Immature natural killer cell (primary cell): ENCODE data around the gene TMEM14A. TPM values are rescaled to one million over a fixed set of nuclear protein-coding genes. Genes with fewer than 3 reads are reported as not detected.
"Not testable (repeated sequence)": the region's sequence is repeated elsewhere in the genome, so short reads cannot be mapped to it uniquely, and the experiment has no call there.

ENCODE experiments used
- DNase-seq, 3 donors: peaks; one replicate each; pipeline ENCODE4 v3.0.0; 2022; ENCODE audit warnings: mixed read lengths in 1 of 3
- H3K27ac Mint-ChIP-seq, 6 donors: one replicate each; pipeline ENCODE4 v1.8.0; 2020; ENCODE audit warnings: mixed read lengths in 6 of 6, mild to moderate bottlenecking in 5 of 6, inconsistent platforms in 4 of 6, moderate library complexity in 3 of 6
- H3K27me3 Mint-ChIP-seq, 3 donors: one replicate each; pipeline ENCODE4 v1.8.0; 2020 to 2021; ENCODE audit warnings: low read depth in 3 of 3, mild to moderate bottlenecking in 3 of 3, mixed read lengths in 3 of 3, moderate library complexity in 3 of 3, inconsistent platforms in 1 of 3
- H3K36me3 Mint-ChIP-seq, 3 donors: one replicate each; pipeline ENCODE4 v1.8.0; 2020; ENCODE audit warnings: mixed read lengths in 3 of 3, inconsistent platforms in 2 of 3, mild to moderate bottlenecking in 2 of 3
- H3K4me1 Mint-ChIP-seq, 2 donors: one replicate each; pipeline ENCODE4 v1.8.0; 2020; ENCODE audit warnings: inconsistent platforms in 2 of 2, mild to moderate bottlenecking in 2 of 2, mixed read lengths in 2 of 2, moderate library complexity in 1 of 2
- H3K4me3 Mint-ChIP-seq, 5 donors: one replicate each; pipeline ENCODE4 v1.8.0; 2020; ENCODE audit warnings: mild to moderate bottlenecking in 5 of 5, mixed read lengths in 5 of 5, inconsistent platforms in 3 of 5, moderate library complexity in 3 of 5
- H3K9me3 Mint-ChIP-seq, 6 donors: one replicate each; pipeline ENCODE4 v1.8.0; 2020; ENCODE audit warnings: mild to moderate bottlenecking in 6 of 6, mixed read lengths in 6 of 6, inconsistent platforms in 4 of 6, moderate library complexity in 3 of 6
- polyA plus RNA-seq, 3 donors: library from polyadenylated mRNA; unstranded; fragments of 300-500 nt; fragmentation: Illumina TruSeq; gene quantifications; one replicate each; pipeline ENCODE4 v1.2.3, GENCODE V29; 2021

TMEM14A gene
- polyA plus RNA-seq, 3 donors from 2014 or later, result 15.7 to 23.5 (median 15.9) TPM

- no peaks in the 10 kb centered on the region for H3K36me3 Mint-ChIP-seq
- DNase-seq, result no peak
- no peak overlapping the region for H3K4me3 Mint-ChIP-seq
- no peaks in the 10 kb centered on the region for H3K9me3 Mint-ChIP-seq
- peaks cover 4 to 25% (median 14%) of the 10 kb centered on the region in 3 donors for H3K27me3 Mint-ChIP-seq
- no peak overlapping the region for H3K27ac Mint-ChIP-seq
- peaks cover 7 to 14% of the 10 kb centered on the region in 2 donors for H3K4me1 Mint-ChIP-seq
Measured at GRCh38 chr6:52644253-52644652, 26.7 kb upstream of the TMEM14A start.

- no peaks in the 10 kb centered on the region for H3K9me3 Mint-ChIP-seq
- DNase-seq, result no peak
- H3K36me3 Mint-ChIP-seq, result no peaks in the 10 kb centered on the region
- H3K27ac Mint-ChIP-seq, result no peak overlapping the region
- peaks cover 5 to 11% of the 10 kb centered on the region in 2 donors for H3K4me1 Mint-ChIP-seq
- no peak overlapping the region for H3K4me3 Mint-ChIP-seq
- H3K27me3 Mint-ChIP-seq, result peaks cover 0 to 13% (median 11%) of the 10 kb centered on the region in 3 donors
Measured at GRCh38 chr6:52645976-52646375, 24.9 kb upstream of the TMEM14A start.

DNA sequence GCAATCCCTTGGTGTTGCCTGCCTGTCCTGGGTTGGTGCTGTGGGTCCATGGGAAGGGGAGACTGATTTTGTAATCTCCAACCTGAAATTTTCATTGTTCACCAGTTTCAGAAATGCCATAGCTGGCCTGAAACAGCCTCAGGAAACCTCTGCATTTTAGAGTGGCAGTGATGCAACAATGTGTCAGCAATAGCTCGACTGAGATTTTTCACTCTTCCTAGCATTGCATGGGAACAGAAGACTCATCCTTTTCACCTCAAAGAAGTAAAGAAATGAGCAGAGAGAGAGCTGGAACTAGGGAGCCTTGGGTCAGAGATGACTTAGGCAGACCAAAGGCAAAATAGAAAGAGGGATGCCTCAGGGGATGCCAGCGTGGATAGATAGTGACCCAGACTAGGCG is 23.7 kb upstream of the TMEM14A start:
- DNase-seq, result no peak
- Mint-ChIP-seq H3K36me3 (no peaks in the 10 kb centered on the region), H3K4me1 (peaks cover 4 to 6% of the 10 kb centered on the region in 2 donors), H3K27ac (no peak overlapping the region), H3K4me3 (no peak overlapping the region), H3K9me3 (no peaks in the 10 kb centered on the region), H3K27me3 (peaks cover 0 to 10% (median 9%) of the 10 kb centered on the region in 3 donors)

- H3K4me3 Mint-ChIP-seq, result no peak overlapping the region
- H3K9me3 Mint-ChIP-seq, result no peaks in the 10 kb centered on the region
- no peaks in the 10 kb centered on the region for H3K36me3 Mint-ChIP-seq
- H3K4me1 Mint-ChIP-seq, result peaks cover 4 to 7% of the 10 kb centered on the region in 2 donors
- no peak overlapping the region for H3K27ac Mint-ChIP-seq
- peaks cover 0 to 9% (median 7%) of the 10 kb centered on the region in 3 donors for H3K27me3 Mint-ChIP-seq
- no peak for DNase-seq
Measured at GRCh38 chr6:52649536-52650160, 21.3 kb upstream of the TMEM14A start.

DNA sequence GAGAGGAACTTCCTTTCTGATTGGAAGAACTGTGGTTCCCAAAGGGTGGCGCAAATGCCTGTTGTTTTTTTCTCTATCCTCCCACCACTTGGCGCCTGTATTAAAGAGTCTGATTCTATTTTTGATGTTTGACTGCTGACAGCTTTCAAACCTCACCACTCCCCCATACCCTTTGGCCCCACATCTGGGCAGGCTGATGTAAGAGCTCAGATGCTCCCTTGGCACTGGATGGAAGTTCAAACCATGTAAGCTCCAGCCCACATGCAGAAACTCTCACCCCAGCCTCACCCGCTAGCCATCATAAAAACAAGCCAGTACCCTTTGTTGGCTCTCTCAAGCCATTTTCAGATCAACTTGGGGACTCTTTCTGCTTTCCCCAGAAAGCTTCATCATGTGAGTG is 20.0 kb upstream of the TMEM14A start:
- Mint-ChIP-seq H3K36me3 (no peaks in the 10 kb centered on the region), H3K4me1 (peaks cover 4 to 7% of the 10 kb centered on the region in 2 donors), H3K4me3 (no peak overlapping the region), H3K27ac (no peak overlapping the region), H3K9me3 (no peaks in the 10 kb centered on the region), H3K27me3 (peaks cover 0 to 9% (median 7%) of the 10 kb centered on the region in 3 donors)
- no peak for DNase-seq

DNA sequence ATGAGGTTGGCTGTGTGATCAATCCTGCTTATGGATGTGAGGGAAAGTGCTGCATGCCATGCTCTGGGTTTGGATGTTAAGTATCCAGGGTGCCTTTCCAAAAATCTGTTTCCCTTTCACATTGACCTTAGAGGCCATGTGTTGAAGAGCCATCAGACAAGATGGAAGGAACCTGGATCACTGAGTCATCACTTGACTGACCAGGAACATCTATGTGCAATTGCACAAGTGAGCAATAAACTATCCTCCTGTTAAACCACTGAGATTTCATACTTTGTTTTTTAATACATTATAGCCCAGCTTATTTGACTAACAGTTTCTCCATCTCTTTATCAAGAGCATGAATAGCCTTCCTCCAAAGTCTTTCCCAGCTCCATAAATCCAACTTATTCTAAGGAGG is 17.8 kb upstream of the TMEM14A start:
- no peak for DNase-seq
- no peak overlapping the region for H3K27ac Mint-ChIP-seq
- H3K4me1 Mint-ChIP-seq, result peaks cover 4 to 7% of the 10 kb centered on the region in 2 donors
- no peaks in the 10 kb centered on the region for H3K9me3 Mint-ChIP-seq
- no peak overlapping the region for H3K4me3 Mint-ChIP-seq
- peaks cover 0 to 6% (median 4%) of the 10 kb centered on the region in 3 donors for H3K27me3 Mint-ChIP-seq
- H3K36me3 Mint-ChIP-seq, result no peaks in the 10 kb centered on the region

- no peak for DNase-seq
- Mint-ChIP-seq H3K4me1 (peaks cover 4 to 7% of the 10 kb centered on the region in 2 donors), H3K9me3 (no peaks in the 10 kb centered on the region), H3K4me3 (no peak overlapping the region), H3K27me3 (peaks cover 0 to 4% (median 3%) of the 10 kb centered on the region in 3 donors), H3K36me3 (no peaks in the 10 kb centered on the region), H3K27ac (no peak overlapping the region)
Measured at GRCh38 chr6:52654007-52654406, 16.9 kb upstream of the TMEM14A start.

- Mint-ChIP-seq H3K27ac (no peak overlapping the region), H3K4me3 (no peak overlapping the region), H3K36me3 (no peaks in the 10 kb centered on the region), H3K4me1 (peaks cover 4 to 7% of the 10 kb centered on the region in 2 donors), H3K27me3 (peaks cover 0 to 4% (median 3%) of the 10 kb centered on the region in 3 donors), H3K9me3 (no peaks in the 10 kb centered on the region)
- no peak for DNase-seq
Measured at GRCh38 chr6:52654592-52654991, 16.3 kb upstream of the TMEM14A start.

DNA sequence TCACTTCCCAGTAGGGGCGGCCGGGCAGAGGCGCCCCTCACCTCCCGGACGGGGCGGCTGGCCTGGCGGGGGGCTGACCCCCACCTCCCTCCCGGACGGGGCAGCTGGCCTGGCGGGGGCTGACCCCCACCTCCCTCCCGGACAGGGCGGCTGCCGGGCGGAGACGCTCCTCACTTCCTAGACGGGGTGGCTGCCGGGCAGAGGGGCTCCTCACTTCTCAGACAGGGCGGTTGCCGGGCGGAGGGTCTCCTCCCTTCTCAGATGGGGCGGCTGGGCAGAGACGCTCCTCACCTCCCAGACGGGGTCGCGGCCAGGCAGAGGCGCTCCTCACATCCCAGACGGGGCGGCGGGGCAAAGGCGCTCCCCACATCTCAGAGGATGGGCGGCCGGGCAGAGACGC is 15.0 kb upstream of the TMEM14A start:
- H3K27me3 Mint-ChIP-seq, H3K4me3 Mint-ChIP-seq, DNase-seq, H3K36me3 Mint-ChIP-seq, H3K9me3 Mint-ChIP-seq, H3K27ac Mint-ChIP-seq, H3K4me1 Mint-ChIP-seq: not testable (repeated sequence)

DNA sequence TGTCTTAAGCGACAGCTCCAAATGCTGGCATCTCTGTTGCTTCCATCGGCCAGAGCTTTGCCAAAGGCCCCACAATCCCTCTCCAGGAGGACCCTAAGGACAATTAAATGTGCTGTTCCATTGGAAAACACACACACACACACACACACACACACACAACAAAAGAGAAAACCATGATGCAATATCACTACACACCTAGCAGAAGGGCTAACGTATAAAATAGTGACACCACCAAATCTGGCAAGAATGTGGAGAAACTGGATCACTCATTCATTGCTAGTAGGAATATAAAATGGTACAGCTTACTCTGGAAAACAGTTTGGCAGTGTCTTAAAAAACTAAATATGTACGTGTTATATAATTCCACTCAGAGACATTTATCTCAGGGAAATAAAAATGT is 13.0 kb upstream of the TMEM14A start:
- Mint-ChIP-seq H3K4me3 (no peak overlapping the region), H3K9me3 (no peaks in the 10 kb centered on the region), H3K4me1 (no peaks in the 10 kb centered on the region), H3K27me3 (peaks cover 0 to 3% (median 2%) of the 10 kb centered on the region in 3 donors), H3K27ac (peak overlapping the region in 1 of 6 donors; percentile 1), H3K36me3 (no peaks in the 10 kb centered on the region)
- DNase-seq, result no peak

GRCh38 chr6:52661551-52661950 is 9.4 kb upstream of the TMEM14A start:
- no peaks in the 10 kb centered on the region for H3K4me1 Mint-ChIP-seq

DNA sequence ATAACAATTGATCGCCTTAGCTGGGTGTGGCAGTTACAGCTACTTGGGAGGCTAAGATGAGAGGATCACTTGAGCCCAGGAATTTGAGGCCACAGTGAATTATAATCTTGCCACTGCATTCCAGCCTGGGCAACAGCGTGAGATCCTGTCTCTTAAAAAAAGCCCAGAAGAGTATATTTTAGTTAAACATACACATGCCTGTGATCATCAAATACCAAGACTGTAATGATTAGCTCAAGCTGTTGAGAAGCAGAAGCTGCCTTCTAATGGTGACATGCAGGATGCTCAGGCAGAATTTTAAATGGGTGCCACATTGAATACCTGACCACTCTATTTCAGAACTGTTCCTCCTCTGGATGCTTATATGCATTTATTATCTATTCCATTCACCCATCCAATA is 8.9 kb upstream of the TMEM14A start:
- H3K36me3 Mint-ChIP-seq, result no peaks in the 10 kb centered on the region
- H3K4me1 Mint-ChIP-seq, result no peaks in the 10 kb centered on the region
- no peak for DNase-seq
- H3K9me3 Mint-ChIP-seq, result no peaks in the 10 kb centered on the region
- H3K4me3 Mint-ChIP-seq, result no peak overlapping the region
- no peak overlapping the region for H3K27ac Mint-ChIP-seq
- peaks cover 0 to 5% (median 0%) of the 10 kb centered on the region in 3 donors for H3K27me3 Mint-ChIP-seq

More at GRCh38 chr6:52661551-52661950, 9.4 kb upstream of the TMEM14A start:
- no peak for DNase-seq
- Mint-ChIP-seq H3K27ac (no peak overlapping the region), H3K4me3 (no peak overlapping the region), H3K9me3 (no peaks in the 10 kb centered on the region), H3K36me3 (no peaks in the 10 kb centered on the region), H3K27me3 (peaks cover 0 to 4% (median 0%) of the 10 kb centered on the region in 3 donors)

DNA sequence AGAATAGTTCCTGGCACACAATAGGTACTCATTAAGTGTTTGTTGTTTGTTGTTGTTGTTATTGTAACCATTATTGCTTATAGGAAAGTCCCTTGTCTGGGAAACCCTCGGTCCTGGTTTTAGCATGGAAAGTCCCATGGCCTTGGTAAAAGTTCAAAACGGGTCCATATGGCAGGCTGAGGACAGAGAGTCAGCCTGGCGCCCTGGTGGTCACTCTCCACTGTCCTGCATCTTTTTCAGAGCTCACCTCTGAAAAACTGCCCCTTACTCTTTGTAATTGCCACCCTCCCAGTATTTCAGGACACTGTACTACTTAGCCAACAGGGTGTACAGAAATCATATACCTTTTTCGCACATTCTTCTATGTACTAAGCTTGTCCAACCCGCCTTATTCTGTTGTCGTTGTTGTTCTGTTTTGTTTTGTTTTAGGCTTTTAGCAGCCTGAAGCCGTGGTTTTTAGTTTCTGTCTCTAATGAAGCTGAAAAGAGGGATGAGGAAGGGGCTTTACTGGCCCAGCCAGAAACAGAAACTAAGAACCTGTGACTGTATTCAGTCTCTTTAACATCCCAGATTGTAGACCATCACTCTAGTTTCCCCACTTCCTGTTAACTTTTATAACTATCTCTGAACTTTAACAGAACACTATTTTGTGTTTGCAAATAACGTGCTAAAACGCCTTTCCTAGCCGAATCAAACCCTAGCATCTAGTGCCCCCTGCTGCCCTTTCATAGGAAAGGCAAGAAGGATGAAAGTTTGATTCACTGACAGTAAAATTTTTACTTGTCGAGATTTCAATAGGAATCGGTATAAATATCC is 7.6 kb upstream of the TMEM14A start:
- no peaks in the 10 kb centered on the region for H3K4me1 Mint-ChIP-seq
- no peaks in the 10 kb centered on the region for H3K36me3 Mint-ChIP-seq
- H3K9me3 Mint-ChIP-seq, result no peaks in the 10 kb centered on the region
- peak; percentile 59 to 67 (median 64) for DNase-seq
- H3K27me3 Mint-ChIP-seq, result peaks cover 0 to 1% (median 0%) of the 10 kb centered on the region in 3 donors
- no peak overlapping the region for H3K27ac Mint-ChIP-seq
- no peak overlapping the region for H3K4me3 Mint-ChIP-seq

DNA sequence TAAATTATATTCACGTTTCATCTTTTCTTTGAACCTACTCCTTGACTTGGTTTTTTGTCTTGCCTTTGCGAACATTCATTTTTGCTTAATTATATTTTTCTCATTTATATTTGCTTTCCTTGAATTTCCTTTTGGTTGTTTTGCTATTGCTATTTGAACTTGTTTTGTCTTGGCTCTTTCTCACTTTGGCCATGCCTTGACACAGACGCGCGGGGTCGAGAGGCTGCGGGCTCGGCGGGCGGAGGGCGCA is 7.1 kb upstream of the TMEM14A start:
- no peaks in the 10 kb centered on the region for H3K36me3 Mint-ChIP-seq
- peaks cover 0 to 1% (median 0%) of the 10 kb centered on the region in 3 donors for H3K27me3 Mint-ChIP-seq
- no peak overlapping the region for H3K27ac Mint-ChIP-seq
- H3K4me1 Mint-ChIP-seq, result no peaks in the 10 kb centered on the region
- H3K4me3 Mint-ChIP-seq, result no peak overlapping the region
- DNase-seq, result no peak
- no peaks in the 10 kb centered on the region for H3K9me3 Mint-ChIP-seq
